NT2/D1 (cell line): ENCODE results near the gene HSF4.

Experiments
- YY1 ChIP-seq: IDR thresholded peaks from 2 replicates; pipeline ENCODE4 v1.6.1; 2011; ENCODE audit not compliant: insufficient read length, insufficient read depth
- ZNF274 ChIP-seq: IDR thresholded peaks from 2 replicates; pipeline ENCODE4 v1.6.1; 2011; ENCODE audit warnings: mild to moderate bottlenecking, low read depth, low read length

DNA sequence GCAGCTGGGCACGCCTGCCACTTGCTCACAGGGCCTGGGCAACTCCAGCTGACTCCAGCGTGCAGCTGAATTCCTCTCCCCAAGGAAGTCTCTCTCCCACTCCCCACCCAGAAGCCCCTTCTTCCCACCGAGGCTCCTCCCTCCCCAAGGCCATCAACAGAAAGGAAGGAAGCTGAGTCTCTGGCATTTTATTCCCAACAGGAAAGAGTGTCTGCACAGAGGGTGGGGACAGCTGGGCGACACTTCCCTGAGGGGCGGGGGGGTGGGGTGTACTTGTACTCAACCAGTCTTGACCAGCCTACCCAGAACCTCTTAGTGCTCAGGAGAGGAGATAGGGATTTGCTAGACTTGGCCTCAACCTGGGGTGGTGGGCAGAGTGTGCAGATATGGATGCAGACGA is 25.5 kb downstream of the HSF4 start, which contains the start of gene EXOC3L1:
- TF ChIP-seq ZNF274 (no peak), YY1 (no peak)
